Heart left ventricle (tissue), 16 donors: ENCODE data around the gene STBD1. TPM values are rescaled to one million over a fixed set of nuclear protein-coding genes. Genes with fewer than 3 reads are reported as not detected.

Experiments used
- ATAC-seq, 4 donors: fragments of 200-7000 bp; cut with Tn5 transposase; one replicate each; pipeline ENCODE4 v1.9.1; 2020 to 2022; ENCODE audit warnings: moderate library complexity in 4 of 4, mild to moderate bottlenecking in 3 of 4, moderate number of reproducible peaks in 1 of 4
- DNase-seq, 5 donors: peaks; one replicate each; pipeline ENCODE4 v3.0.0-alpha.2; 2020
- H3K27ac ChIP-seq, 12 donors: fragments of 200-600 bp; sonication (generic) in 4 of 12; one replicate each; pipeline versions ENCODE4 v1.5.0 to v1.8.0; 2016 to 2022; ENCODE audit warnings: mild to moderate bottlenecking in 2 of 12
- H3K27me3 ChIP-seq, 9 donors: fragments of 200-600 bp; sonication (generic) in 2 of 9; one replicate each; pipeline versions ENCODE4 v1.5.1 to v1.8.0; 2016 to 2022; ENCODE audit warnings: mild to moderate bottlenecking in 3 of 9
- H3K36me3 ChIP-seq, 9 donors: fragments of 200-600 bp; sonication (generic) in 2 of 9; one replicate each; pipeline versions ENCODE4 v1.5.0 to v1.8.0; 2018 to 2022; ENCODE audit warnings: mild to moderate bottlenecking in 2 of 9
- H3K4me1 ChIP-seq, 12 donors: fragments of 200-600 bp; sonication (generic) in 4 of 12; one replicate each; pipeline versions ENCODE4 v1.5.0 to v1.8.0; 2016 to 2022; ENCODE audit warnings: mild to moderate bottlenecking in 3 of 12
- H3K4me3 ChIP-seq, 12 donors: fragments of 200-600 bp; sonication (generic) in 4 of 12; one replicate each; pipeline versions ENCODE4 v1.5.0 to v1.8.0; 2017 to 2022; ENCODE audit warnings: mild to moderate bottlenecking in 9 of 12, moderate library complexity in 4 of 12
- H3K9me3 ChIP-seq, 12 donors: fragments of 200-600 bp; sonication (generic) in 4 of 12; one replicate each; pipeline versions ENCODE4 v1.5.0 to v1.8.0; 2016 to 2022; ENCODE audit warnings: mild to moderate bottlenecking in 1 of 12
- POLR2A ChIP-seq, 2 donors: fragments of 450-650 bp; IDR thresholded peaks; one replicate each; pipeline ENCODE4 v1.6.1; 2017; ENCODE audit warnings: antibody characterized with exemption in 2 of 2, mild to moderate bottlenecking in 2 of 2, moderate library complexity in 2 of 2
- WGBS, 4 donors: extraction: QIAGEN DNeasy Blood & Tissue Kit in 2 of 4; methylation state at CpG; one replicate each; pipeline versions ENCODE4 v1.1.5 to v1.1.7; 2013 to 2018; 5-methylcytosine and 5-hydroxymethylcytosine counted together
- intact Hi-C, 10 donors: fragments of 100-400 bp; cut with DNase I; formaldehyde crosslinking; loops; one replicate each; pipeline versions ENCODE4 v1.11.1 to v1.14.2; 2022
- polyA plus RNA-seq, 2 donors: library from polyadenylated mRNA; stranded (reverse); fragments of 200-250 nt; gene quantifications; one replicate each; pipeline ENCODE4 v1.2.3, GENCODE V29; 2013
- total RNA-seq, 9 donors: library from RNA; depleted of rRNA in 2 of 9; stranded (reverse); fragments of >200 nt in 2 of 9; fragmentation: NEBNext Ultra II Directional in 3 of 9; extraction: Animal tissue kit (Norgen Biotek cat#: 25700) in 3 of 9; gene quantifications; one replicate each; pipeline versions ENCODE4 v1.1.0 to v1.2.4, GENCODE V29; 2016 to 2023
- TF ChIP-seq, protein P1 (sequence below), 12 donors: fragments of 200-600 bp; sonication (generic) in 4 of 12; IDR thresholded peaks; one replicate each; pipeline versions ENCODE4 v1.5.0 to v1.8.0; 2018 to 2022; ENCODE audit warnings: antibody characterized with exemption in 12 of 12, mild to moderate bottlenecking in 5 of 12
- donor health status: ischemic (EF 13 %, LVEDD 7.1; RV severe dilation, severe dysfunction).
- donor health status: healthy with polysubstance abuse.
- donor health status: DM: no; HTN: yes; CAD: no.
- donor health status: DM: no; HTN: no; CAD: no.
- donor health status: ischemic (EF 25% LVEDD 6.9; RV normal size, moderate dysfunction).
- donor health status: ischemic (EF 25% LVEDD 5.7; RV mildly dilated, moderate dysfunction).
- donor health status: healthy.
- donor health status: DM: yes; HTN: yes; CAD: no.
- donor health status: ischemic (EF 35%, LVEDD 5.7; RV mildly dilated, moderate dysfunction).
- donor health status: nonischemic (EF 11% LVEDD 7.7; RV severe dilation, severe dysfunction).
- donor health status: DM: yes; HTN: yes; CAD: no.
- donor health status: PGD.
- donor health status: ischemic (EF 29% LVEDD 5.4; RV normal size, mild dysfunction).
- donor health status: nonischemic (EF 23%, LVEDD 6.1; RV moderate dilation, normal function).

STBD1 gene
- total and polyA plus RNA-seq, 11 donors: 16.8 to 50.8 (median 25.8) TPM

DNA sequence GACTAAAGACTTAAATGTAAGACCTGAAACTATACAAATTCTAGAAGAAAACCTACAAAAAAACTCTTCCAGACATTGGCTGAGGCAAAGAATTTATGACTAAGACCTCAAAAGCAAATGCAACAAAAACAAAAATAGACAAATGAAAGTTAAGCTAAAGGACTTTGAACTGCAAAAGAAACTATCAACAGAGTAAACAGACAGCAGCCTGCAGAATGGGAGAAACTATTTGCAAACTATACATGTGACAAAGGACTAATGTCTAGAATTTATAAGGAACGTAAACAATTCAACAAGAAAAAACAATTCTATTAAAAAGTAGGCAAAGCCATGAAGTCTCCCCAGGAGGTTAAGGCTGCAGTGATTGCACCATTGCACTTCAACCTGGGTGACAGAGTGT is 46.0 kb upstream of the STBD1 start:
- H3K4me3 ChIP-seq: no peak overlapping the region
- DNase-seq: no peak
- H3K27ac ChIP-seq: no peak overlapping the region
- intact Hi-C loops: no loop called here
- H3K4me1 ChIP-seq: no peaks in the 10 kb centered on the region
- WGBS, 4 donors: 46 to 94% (median 77%) methylated on average over 1 of the region's 1 CpG
- TF ChIP-seq, protein P1, sequence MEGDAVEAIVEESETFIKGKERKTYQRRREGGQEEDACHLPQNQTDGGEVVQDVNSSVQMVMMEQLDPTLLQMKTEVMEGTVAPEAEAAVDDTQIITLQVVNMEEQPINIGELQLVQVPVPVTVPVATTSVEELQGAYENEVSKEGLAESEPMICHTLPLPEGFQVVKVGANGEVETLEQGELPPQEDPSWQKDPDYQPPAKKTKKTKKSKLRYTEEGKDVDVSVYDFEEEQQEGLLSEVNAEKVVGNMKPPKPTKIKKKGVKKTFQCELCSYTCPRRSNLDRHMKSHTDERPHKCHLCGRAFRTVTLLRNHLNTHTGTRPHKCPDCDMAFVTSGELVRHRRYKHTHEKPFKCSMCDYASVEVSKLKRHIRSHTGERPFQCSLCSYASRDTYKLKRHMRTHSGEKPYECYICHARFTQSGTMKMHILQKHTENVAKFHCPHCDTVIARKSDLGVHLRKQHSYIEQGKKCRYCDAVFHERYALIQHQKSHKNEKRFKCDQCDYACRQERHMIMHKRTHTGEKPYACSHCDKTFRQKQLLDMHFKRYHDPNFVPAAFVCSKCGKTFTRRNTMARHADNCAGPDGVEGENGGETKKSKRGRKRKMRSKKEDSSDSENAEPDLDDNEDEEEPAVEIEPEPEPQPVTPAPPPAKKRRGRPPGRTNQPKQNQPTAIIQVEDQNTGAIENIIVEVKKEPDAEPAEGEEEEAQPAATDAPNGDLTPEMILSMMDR (IDR thresholded peaks at IDR 0.05): no peak
- TF ChIP-seq POLR2A (IDR thresholded peaks at IDR 0.05): no peak
- no peak for ATAC-seq
- peaks cover 0 to 5% (median 0%) of the 10 kb centered on the region in 9 donors for H3K36me3 ChIP-seq
- no peaks in the 10 kb centered on the region for H3K27me3 ChIP-seq
- H3K9me3 ChIP-seq: no peaks in the 10 kb centered on the region

DNA sequence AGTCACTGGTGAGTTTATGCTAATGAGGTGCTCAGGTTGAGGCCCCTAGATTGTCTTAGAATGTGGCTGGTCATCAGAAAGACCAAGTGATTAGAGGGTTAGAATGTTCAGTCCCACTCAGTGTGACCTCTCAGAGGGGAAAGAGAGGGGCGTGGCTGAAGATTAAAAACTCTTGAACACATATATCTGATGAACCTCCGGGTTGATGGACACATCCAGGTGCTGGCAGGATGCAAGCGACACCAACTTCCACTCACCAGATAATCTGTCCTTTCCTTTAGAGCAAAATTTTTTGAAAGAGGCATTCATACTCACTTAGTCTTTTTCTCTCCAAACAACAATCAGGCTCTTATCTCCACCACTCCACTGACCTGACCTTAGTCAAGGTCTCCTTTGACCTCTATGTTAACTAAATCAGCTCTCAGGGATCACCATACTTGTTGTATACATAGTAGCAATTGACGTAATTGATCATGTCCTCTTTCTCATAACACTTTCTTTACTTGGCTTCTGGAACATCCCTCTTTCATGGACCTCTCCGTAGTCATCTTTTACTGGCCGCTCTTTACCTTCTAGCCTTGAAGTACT is 40.8 kb upstream of the STBD1 start:
- intact Hi-C loops: no loop called here
- Histone ChIP-seq H3K27me3 (no peaks in the 10 kb centered on the region), H3K9me3 (no peaks in the 10 kb centered on the region), H3K36me3 (peaks cover 0 to 5% (median 0%) of the 10 kb centered on the region in 9 donors), H3K4me1 (peaks cover 0 to 6% (median 0%) of the 10 kb centered on the region in 12 donors), H3K4me3 (no peak overlapping the region), H3K27ac (no peak overlapping the region)
- TF ChIP-seq, protein P1 (IDR thresholded peaks at IDR 0.05): no peak
- no peak for TF ChIP-seq POLR2A (IDR thresholded peaks at IDR 0.05)
- no peak for ATAC-seq
- no peak for DNase-seq
- 82 to 86% (median 83%) methylated on average over 6 of the region's 6 CpGs for WGBS, 4 donors

DNA sequence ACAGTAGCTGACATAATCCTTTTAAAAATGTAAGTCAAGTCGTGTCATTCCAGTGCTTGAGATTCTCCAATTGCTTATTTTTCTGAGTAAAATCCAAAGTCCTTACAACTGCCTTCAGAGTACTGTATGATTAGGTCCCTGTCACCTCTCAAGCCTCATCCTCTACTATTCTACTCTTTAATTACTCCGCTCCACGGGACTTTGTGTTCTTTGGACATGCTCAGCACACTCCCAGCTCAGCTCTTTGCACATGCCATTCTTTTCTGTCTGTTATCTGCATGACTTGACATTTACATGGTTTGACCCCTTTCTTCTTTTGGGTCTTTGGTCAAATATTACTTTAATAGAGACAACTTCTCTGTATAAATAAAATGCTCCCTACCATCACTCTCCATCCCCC is 39.9 kb upstream of the STBD1 start:
- DNase-seq: no peak
- Histone ChIP-seq H3K9me3 (no peaks in the 10 kb centered on the region), H3K4me3 (no peak overlapping the region), H3K27ac (no peak overlapping the region), H3K36me3 (peaks cover 0 to 5% (median 0%) of the 10 kb centered on the region in 9 donors), H3K27me3 (no peaks in the 10 kb centered on the region), H3K4me1 (peaks cover 0 to 6% (median 0%) of the 10 kb centered on the region in 12 donors)
- WGBS, 4 donors: 61 to 79% (median 65%) methylated on average over 3 of the region's 3 CpGs
- intact Hi-C loops: no loop called here
- peak; percentile 42 to 84 (median 52) for ATAC-seq
- TF ChIP-seq, protein P1 (IDR thresholded peaks at IDR 0.05): no peak
- no peak for TF ChIP-seq POLR2A (IDR thresholded peaks at IDR 0.05)

DNA sequence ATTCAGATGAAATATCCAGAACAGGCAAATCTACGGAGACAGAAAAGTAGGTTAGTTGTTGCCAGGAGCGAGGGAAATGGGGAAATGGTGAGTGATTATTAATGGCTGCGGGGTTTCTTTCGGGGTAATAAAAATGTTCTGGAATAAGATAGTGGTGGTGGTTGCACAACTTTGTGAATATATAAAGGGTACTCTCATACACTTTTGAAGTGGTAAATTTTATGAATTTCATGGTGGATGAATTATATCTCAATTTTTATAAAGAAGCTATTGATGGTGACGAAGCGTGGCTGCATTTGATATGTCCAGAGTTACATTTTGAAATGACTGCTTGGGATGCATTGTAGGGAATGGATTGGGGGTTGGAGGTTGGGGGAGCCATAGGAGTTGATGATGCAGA is 38.7 kb upstream of the STBD1 start:
- WGBS, 4 donors: 94 to 98% (median 96%) methylated on average over 6 of the region's 6 CpGs

More for the DNA sequence above, 38.7 kb upstream of the STBD1 start:
- Histone ChIP-seq H3K36me3 (peaks cover 0 to 5% (median 0%) of the 10 kb centered on the region in 9 donors), H3K9me3 (no peaks in the 10 kb centered on the region), H3K4me3 (no peak overlapping the region), H3K4me1 (peaks cover 0 to 6% (median 0%) of the 10 kb centered on the region in 12 donors), H3K27ac (no peak overlapping the region), H3K27me3 (no peaks in the 10 kb centered on the region)
- ATAC-seq (no peak), DNase-seq (no peak)
- no peak for TF ChIP-seq POLR2A (IDR thresholded peaks at IDR 0.05)
- TF ChIP-seq, protein P1 (IDR thresholded peaks at IDR 0.05): no peak
- intact Hi-C loops: no loop called here
